Neural cell (in vitro differentiated cells): Measurements from ENCODE around the gene HOXA4. TPM values are rescaled to one million over a fixed set of nuclear protein-coding genes. Genes with fewer than 3 reads are reported as not detected.

ENCODE experiments used
- H2AFZ ChIP-seq: fragments of 200-600, 300-800 bp; sonication (generic), shearing (Covaris generic); 2 replicates; pipeline ENCODE4 v1.6.0; 2014; ENCODE audit warnings: low read depth, mild to moderate bottlenecking, antibody characterized with exemption, low read length, moderate library complexity
- H3F3A ChIP-seq: fragments of 200-600 bp; shearing (Covaris generic); 2 replicates; pipeline ENCODE4 v1.6.1; 2016; ENCODE audit warnings: mild to moderate bottlenecking, moderate library complexity, mixed read lengths, antibody characterized with exemption, low read length; ENCODE audit not compliant: insufficient read depth, poor library complexity, severe bottlenecking
- H3K27ac ChIP-seq: fragments of 200-600, 300-800 bp; sonication (generic), shearing (Covaris generic); 2 replicates; pipeline ENCODE4 v1.5.1; 2014; ENCODE audit warnings: mild to moderate bottlenecking, low read length, moderate library complexity
- H3K27me3 ChIP-seq: fragments of 300-800, 200-600 bp; sonication (generic), shearing (Covaris generic); 2 replicates; pipeline ENCODE4 v1.6.0; 2014; ENCODE audit warnings: mild to moderate bottlenecking, low read depth, low read length, moderate library complexity; ENCODE audit not compliant: insufficient read depth
- H3K36me3 ChIP-seq: fragments of 300-800, 200-600 bp; sonication (generic), shearing (Covaris generic); 2 replicates; pipeline ENCODE4 v1.5.1; 2014; ENCODE audit warnings: mild to moderate bottlenecking, antibody characterized with exemption, low read length, moderate library complexity; ENCODE audit not compliant: insufficient read depth
- H3K4me2 ChIP-seq: fragments of 300-800, 200-600 bp; sonication (generic), shearing (Covaris generic); 2 replicates; pipeline ENCODE4 v1.6.0; 2014; ENCODE audit warnings: mild to moderate bottlenecking, low read length
- H3K4me3 ChIP-seq: fragments of 300-800, 200-600 bp; sonication (generic), shearing (Covaris generic); 2 replicates; pipeline ENCODE4 v1.5.1; 2014; ENCODE audit warnings: mild to moderate bottlenecking, low read length, moderate library complexity
- H3K79me2 ChIP-seq: fragments of 200-600 bp; shearing (Covaris generic); replicated peaks from 2 replicates; pipeline ENCODE4 v1.6.0; 2014; ENCODE audit warnings: mild to moderate bottlenecking, low read length, moderate library complexity; ENCODE audit not compliant: insufficient read depth
- H3K9ac ChIP-seq: fragments of 300-800, 200-600 bp; sonication (generic), shearing (Covaris generic); 2 replicates; pipeline ENCODE4 v1.6.1; 2016; ENCODE audit warnings: mild to moderate bottlenecking, low read length, mixed read lengths
- H3K9me2 ChIP-seq: fragments of 200-600 bp; shearing (Covaris generic); 2 replicates; pipeline ENCODE4 v1.6.1; 2016; ENCODE audit warnings: mild to moderate bottlenecking, low read length, mixed read lengths; ENCODE audit not compliant: insufficient read depth
- H3K9me3 ChIP-seq: fragments of 200-600, 300-800 bp; sonication (generic), shearing (Covaris generic); 2 replicates; pipeline ENCODE4 v1.6.1; 2016; ENCODE audit warnings: mild to moderate bottlenecking, mixed run types, low read length, moderate library complexity, mixed read lengths
- H4K20me1 ChIP-seq: fragments of 200-600 bp; shearing (Covaris generic); 2 replicates; pipeline ENCODE4 v1.6.1; 2016; ENCODE audit warnings: mild to moderate bottlenecking, mixed run types; ENCODE audit not compliant: insufficient read depth
- EP300 ChIP-seq: fragments of 450-650 bp; conservative IDR thresholded peaks from 2 replicates; pipeline ENCODE4 v1.6.1; 2014; ENCODE audit warnings: antibody characterized with exemption, mild to moderate bottlenecking, moderate library complexity; ENCODE audit not compliant: poor library complexity, severe bottlenecking
- EZH2 ChIP-seq: fragments of 200-600, 300-800 bp; shearing (Covaris generic), sonication (generic); IDR thresholded peaks from 2 replicates; pipeline ENCODE4 v1.6.1; 2014; ENCODE audit warnings: antibody characterized with exemption, low read length, borderline replicate concordance, mild to moderate bottlenecking; ENCODE audit not compliant: insufficient read depth, poor library complexity, severe bottlenecking
- MXI1 ChIP-seq: fragments of 450-650 bp; conservative IDR thresholded peaks from 2 replicates; pipeline ENCODE4 v1.6.1; 2014; ENCODE audit warnings: antibody characterized with exemption, mild to moderate bottlenecking; ENCODE audit not compliant: poor library complexity, severe bottlenecking
- RAD21 ChIP-seq: fragments of 450-650 bp; conservative IDR thresholded peaks from 2 replicates; pipeline ENCODE4 v1.6.1; 2014; ENCODE audit warnings: antibody characterized with exemption, mild to moderate bottlenecking, moderate library complexity
- TAF1 ChIP-seq: IDR thresholded peaks from 2 replicates; pipeline ENCODE4 v1.6.1; 2012; ENCODE audit warnings: low read depth
- polyA plus RNA-seq: library from polyadenylated mRNA; depleted of rRNA; stranded (reverse); fragments of >200 nt; gene quantifications from 2 replicates; pipeline ENCODE4 v1.2.3, GENCODE V29; 2014
- TF ChIP-seq, protein P1 (sequence below): fragments of 450-650 bp; IDR thresholded peaks from 2 replicates; pipeline ENCODE4 v1.5.1; 2014; ENCODE audit warnings: antibody characterized with exemption, mild to moderate bottlenecking, moderate library complexity; ENCODE audit not compliant: poor library complexity, severe bottlenecking
- TF ChIP-seq, protein P2 (sequence below): IDR thresholded peaks from 2 replicates; pipeline ENCODE4 v1.6.1; 2012; ENCODE audit warnings: borderline replicate concordance

HOXA4 gene
- polyA plus RNA-seq, 1 donor from 2014 or later, result not detected

DNA sequence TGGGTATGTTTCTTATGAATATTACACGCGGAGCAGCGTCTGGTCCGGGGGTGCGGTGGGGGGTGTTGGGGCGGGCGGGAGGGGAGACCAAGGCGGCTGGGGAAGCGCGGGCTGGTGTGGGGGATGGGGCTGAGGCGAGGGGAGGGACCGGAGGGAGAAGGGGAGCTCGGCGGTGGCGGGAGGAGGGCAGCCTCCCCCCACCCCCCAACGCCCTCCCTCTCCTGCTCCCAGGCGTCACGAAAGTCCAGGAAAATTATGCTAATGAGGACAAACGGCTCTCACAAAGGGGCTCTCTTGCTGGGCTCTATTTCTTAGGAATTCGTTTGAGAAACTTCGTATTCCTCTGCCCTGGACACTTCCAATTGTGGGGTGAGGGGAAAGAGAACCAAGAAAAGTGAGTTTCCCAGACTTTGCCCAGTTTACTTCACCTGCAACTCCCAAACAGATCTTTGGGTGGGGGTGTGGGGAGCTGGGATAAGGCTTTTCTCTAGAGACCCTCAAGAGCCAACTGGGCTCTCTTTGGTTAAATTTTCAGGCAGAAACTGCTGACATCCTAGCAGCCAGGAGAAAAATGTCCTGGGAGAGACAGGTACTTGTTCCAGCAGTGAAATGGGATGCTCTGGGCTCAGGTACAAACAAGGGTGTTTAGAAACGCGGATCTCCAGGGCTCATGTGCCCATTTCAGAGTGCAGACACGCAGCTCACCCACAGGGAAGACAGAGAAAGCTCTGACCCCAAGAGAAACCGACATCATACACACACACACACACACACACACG is 16.4 kb downstream of the HOXA4 start:
- Histone ChIP-seq H4K20me1 (no peaks in the 10 kb centered on the region), H3K4me3 (no peak overlapping the region), H3K27me3 (peaks cover 96% of the 10 kb centered on the region), H3K36me3 (no peaks in the 10 kb centered on the region), H3K79me2 (no peaks in the 10 kb centered on the region), H3K27ac (no peak overlapping the region), H3K4me2 (no peak overlapping the region), H3K9me3 (no peaks in the 10 kb centered on the region), H3F3A (no peaks in the 10 kb centered on the region), H2AFZ (no peak overlapping the region), H3K9ac (no peak overlapping the region), H3K9me2 (no peaks in the 10 kb centered on the region)
- TF ChIP-seq EZH2, result peak; percentile 34
- TF ChIP-seq, protein P1, sequence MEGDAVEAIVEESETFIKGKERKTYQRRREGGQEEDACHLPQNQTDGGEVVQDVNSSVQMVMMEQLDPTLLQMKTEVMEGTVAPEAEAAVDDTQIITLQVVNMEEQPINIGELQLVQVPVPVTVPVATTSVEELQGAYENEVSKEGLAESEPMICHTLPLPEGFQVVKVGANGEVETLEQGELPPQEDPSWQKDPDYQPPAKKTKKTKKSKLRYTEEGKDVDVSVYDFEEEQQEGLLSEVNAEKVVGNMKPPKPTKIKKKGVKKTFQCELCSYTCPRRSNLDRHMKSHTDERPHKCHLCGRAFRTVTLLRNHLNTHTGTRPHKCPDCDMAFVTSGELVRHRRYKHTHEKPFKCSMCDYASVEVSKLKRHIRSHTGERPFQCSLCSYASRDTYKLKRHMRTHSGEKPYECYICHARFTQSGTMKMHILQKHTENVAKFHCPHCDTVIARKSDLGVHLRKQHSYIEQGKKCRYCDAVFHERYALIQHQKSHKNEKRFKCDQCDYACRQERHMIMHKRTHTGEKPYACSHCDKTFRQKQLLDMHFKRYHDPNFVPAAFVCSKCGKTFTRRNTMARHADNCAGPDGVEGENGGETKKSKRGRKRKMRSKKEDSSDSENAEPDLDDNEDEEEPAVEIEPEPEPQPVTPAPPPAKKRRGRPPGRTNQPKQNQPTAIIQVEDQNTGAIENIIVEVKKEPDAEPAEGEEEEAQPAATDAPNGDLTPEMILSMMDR, result no peak

DNA sequence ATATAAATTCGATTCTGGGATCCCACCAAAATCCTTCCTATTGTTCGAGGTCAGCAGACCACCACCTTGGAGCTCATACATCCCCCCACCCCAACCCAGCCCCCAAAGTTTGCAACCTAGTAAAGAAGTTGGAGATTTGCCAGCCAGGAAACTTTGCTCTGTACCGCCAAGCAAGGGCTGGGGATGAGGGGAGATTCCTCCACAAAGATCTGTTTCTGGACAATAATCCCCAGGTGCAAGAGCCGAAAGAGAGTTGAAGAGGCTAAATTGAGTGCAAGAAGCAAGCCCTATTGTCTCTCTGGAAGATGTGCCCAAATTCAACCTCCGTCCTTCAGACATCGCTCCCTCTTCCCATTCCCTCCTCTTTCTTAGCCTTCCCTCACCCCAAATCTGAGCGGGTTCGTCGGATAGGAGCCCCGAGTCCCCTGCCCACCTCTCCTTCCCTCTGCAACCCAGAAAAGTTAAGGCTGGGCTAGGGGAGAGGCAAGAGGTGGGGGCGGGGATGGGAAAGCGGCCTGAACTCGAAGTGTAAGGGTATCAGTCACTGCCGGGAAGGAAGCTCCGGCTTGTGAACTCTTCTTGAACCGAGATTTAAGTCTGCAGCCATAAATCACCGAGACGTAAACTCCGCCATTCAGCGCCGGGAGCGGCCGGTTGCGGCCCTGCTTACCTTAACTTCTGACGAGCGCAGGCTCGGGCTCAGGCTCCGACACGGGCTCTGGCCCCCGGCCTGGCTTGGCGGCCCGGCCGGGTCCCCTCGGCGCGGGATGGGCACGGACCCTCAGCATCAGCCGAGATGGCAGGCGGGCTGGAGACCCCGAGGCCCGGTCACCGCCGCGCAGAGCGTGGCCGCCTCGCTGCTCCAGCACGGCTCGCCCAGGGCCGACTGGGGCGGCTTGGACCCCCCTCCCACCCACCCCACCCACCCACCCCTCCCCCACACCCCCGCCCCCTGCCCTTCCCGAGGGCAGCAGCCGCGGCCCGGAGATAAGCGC is 17.3 kb downstream of the HOXA4 start:
- no peak overlapping the region for H2AFZ ChIP-seq
- H3K4me3 ChIP-seq, result no peak overlapping the region

More for the DNA sequence above, 17.3 kb downstream of the HOXA4 start:
- TF ChIP-seq, protein P1, result no peak
- TF ChIP-seq TAF1, result no peak
- TF ChIP-seq, protein P2, sequence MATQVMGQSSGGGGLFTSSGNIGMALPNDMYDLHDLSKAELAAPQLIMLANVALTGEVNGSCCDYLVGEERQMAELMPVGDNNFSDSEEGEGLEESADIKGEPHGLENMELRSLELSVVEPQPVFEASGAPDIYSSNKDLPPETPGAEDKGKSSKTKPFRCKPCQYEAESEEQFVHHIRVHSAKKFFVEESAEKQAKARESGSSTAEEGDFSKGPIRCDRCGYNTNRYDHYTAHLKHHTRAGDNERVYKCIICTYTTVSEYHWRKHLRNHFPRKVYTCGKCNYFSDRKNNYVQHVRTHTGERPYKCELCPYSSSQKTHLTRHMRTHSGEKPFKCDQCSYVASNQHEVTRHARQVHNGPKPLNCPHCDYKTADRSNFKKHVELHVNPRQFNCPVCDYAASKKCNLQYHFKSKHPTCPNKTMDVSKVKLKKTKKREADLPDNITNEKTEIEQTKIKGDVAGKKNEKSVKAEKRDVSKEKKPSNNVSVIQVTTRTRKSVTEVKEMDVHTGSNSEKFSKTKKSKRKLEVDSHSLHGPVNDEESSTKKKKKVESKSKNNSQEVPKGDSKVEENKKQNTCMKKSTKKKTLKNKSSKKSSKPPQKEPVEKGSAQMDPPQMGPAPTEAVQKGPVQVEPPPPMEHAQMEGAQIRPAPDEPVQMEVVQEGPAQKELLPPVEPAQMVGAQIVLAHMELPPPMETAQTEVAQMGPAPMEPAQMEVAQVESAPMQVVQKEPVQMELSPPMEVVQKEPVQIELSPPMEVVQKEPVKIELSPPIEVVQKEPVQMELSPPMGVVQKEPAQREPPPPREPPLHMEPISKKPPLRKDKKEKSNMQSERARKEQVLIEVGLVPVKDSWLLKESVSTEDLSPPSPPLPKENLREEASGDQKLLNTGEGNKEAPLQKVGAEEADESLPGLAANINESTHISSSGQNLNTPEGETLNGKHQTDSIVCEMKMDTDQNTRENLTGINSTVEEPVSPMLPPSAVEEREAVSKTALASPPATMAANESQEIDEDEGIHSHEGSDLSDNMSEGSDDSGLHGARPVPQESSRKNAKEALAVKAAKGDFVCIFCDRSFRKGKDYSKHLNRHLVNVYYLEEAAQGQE, result no peak
- TF ChIP-seq MXI1, result no peak
- TF ChIP-seq EP300, result no peak
- TF ChIP-seq EZH2, result peak; percentile 92
- TF ChIP-seq RAD21, result no peak
- H3K79me2 ChIP-seq, result no peaks in the 10 kb centered on the region
- peaks cover 96% of the 10 kb centered on the region for H3K27me3 ChIP-seq
- H4K20me1 ChIP-seq, result no peaks in the 10 kb centered on the region
- H3K9me3 ChIP-seq, result no peaks in the 10 kb centered on the region
- H3K27ac ChIP-seq, result no peak overlapping the region
- no peaks in the 10 kb centered on the region for H3F3A ChIP-seq
- H3K4me2 ChIP-seq, result no peak overlapping the region
- no peaks in the 10 kb centered on the region for H3K9me2 ChIP-seq
- H3K9ac ChIP-seq, result no peak overlapping the region
- H3K36me3 ChIP-seq, result no peaks in the 10 kb centered on the region
